ES-I3 (cell line): ENCODE results near the gene RTN1.
A peak's percentile ranks its signal among the peaks of the same experiment; 100 is the strongest.

Experiments
- H3K36me3 ChIP-seq: 2 replicates; pipeline ENCODE4 v1.6.1; 2013; ENCODE audit warnings: mild to moderate bottlenecking, low read length, control low read depth, moderate library complexity; ENCODE audit not compliant: insufficient read depth
- H3K4me1 ChIP-seq: 2 replicates; pipeline ENCODE4 v1.6.1; 2013; ENCODE audit warnings: mild to moderate bottlenecking, control low read depth, low read length; ENCODE audit not compliant: insufficient read depth
- H3K9ac ChIP-seq: 2 replicates; pipeline ENCODE4 v1.6.1; 2013; ENCODE audit warnings: low read depth, mild to moderate bottlenecking, low read length, moderate library complexity
- H3K9me3 ChIP-seq: 2 replicates; pipeline ENCODE4 v1.6.1; 2013; ENCODE audit warnings: mild to moderate bottlenecking, low read length, moderate library complexity; ENCODE audit not compliant: control insufficient read depth, insufficient read depth

RTN1 gene

GRCh38 chr14:59869381-59870255, 958 bp downstream of the RTN1 start:
- Histone ChIP-seq H3K4me1 (no peaks in the 10 kb centered on the region), H3K36me3 (no peaks in the 10 kb centered on the region), H3K9ac (peak overlapping the region; percentile 58; the same call in 1 of the 2 replicates), H3K9me3 (no peaks in the 10 kb centered on the region)

- H3K9ac ChIP-seq: no peak overlapping the region
- no peaks in the 10 kb centered on the region for H3K4me1 ChIP-seq
- H3K36me3 ChIP-seq: no peaks in the 10 kb centered on the region
- no peaks in the 10 kb centered on the region for H3K9me3 ChIP-seq
Observed at GRCh38 chr14:59868021-59868420, 2.6 kb downstream of the RTN1 start.

- Histone ChIP-seq H3K9ac (no peak overlapping the region), H3K9me3 (no peaks in the 10 kb centered on the region), H3K4me1 (no peaks in the 10 kb centered on the region), H3K36me3 (no peaks in the 10 kb centered on the region)
Observed at GRCh38 chr14:59863806-59864525, 6.6 kb downstream of the RTN1 start.

- no peaks in the 10 kb centered on the region for H3K4me1 ChIP-seq
- H3K9me3 ChIP-seq: no peaks in the 10 kb centered on the region
- H3K36me3 ChIP-seq: no peaks in the 10 kb centered on the region
- H3K9ac ChIP-seq: no peak overlapping the region
Observed at GRCh38 chr14:59857328-59857727, 13.2 kb downstream of the RTN1 start.

GRCh38 chr14:59852350-59852749, 18.2 kb downstream of the RTN1 start:
- H3K9me3 ChIP-seq: no peaks in the 10 kb centered on the region
- H3K36me3 ChIP-seq: no peaks in the 10 kb centered on the region
- no peaks in the 10 kb centered on the region for H3K4me1 ChIP-seq
- H3K9ac ChIP-seq: no peak overlapping the region

- Histone ChIP-seq H3K9me3 (no peaks in the 10 kb centered on the region), H3K36me3 (no peaks in the 10 kb centered on the region), H3K9ac (no peak overlapping the region), H3K4me1 (no peaks in the 10 kb centered on the region)
Observed at GRCh38 chr14:59850458-59850857, 20.1 kb downstream of the RTN1 start.

- no peaks in the 10 kb centered on the region for H3K4me1 ChIP-seq
Observed at GRCh38 chr14:59849411-59850130, 21.0 kb downstream of the RTN1 start.

GRCh38 chr14:59848671-59849070, 21.9 kb downstream of the RTN1 start:
- Histone ChIP-seq H3K9me3 (no peaks in the 10 kb centered on the region), H3K9ac (no peak overlapping the region), H3K36me3 (no peaks in the 10 kb centered on the region), H3K4me1 (no peaks in the 10 kb centered on the region)

More at GRCh38 chr14:59849411-59850130, 21.0 kb downstream of the RTN1 start:
- Histone ChIP-seq H3K9ac (no peak overlapping the region), H3K9me3 (no peaks in the 10 kb centered on the region), H3K36me3 (no peaks in the 10 kb centered on the region)

- H3K36me3 ChIP-seq: no peaks in the 10 kb centered on the region
- H3K9ac ChIP-seq: no peak overlapping the region
- H3K9me3 ChIP-seq: no peaks in the 10 kb centered on the region
- no peaks in the 10 kb centered on the region for H3K4me1 ChIP-seq
Observed at GRCh38 chr14:59847711-59848110, 22.9 kb downstream of the RTN1 start.

- no peaks in the 10 kb centered on the region for H3K4me1 ChIP-seq
- H3K9ac ChIP-seq: no peak overlapping the region
Observed at GRCh38 chr14:59846595-59846994, 24.0 kb downstream of the RTN1 start.

GRCh38 chr14:59845245-59845644, 25.3 kb downstream of the RTN1 start:
- H3K36me3 ChIP-seq: no peaks in the 10 kb centered on the region
- no peaks in the 10 kb centered on the region for H3K4me1 ChIP-seq
- H3K9ac ChIP-seq: no peak overlapping the region
- no peaks in the 10 kb centered on the region for H3K9me3 ChIP-seq

More at GRCh38 chr14:59846595-59846994, 24.0 kb downstream of the RTN1 start:
- H3K9me3 ChIP-seq: no peaks in the 10 kb centered on the region
- H3K36me3 ChIP-seq: no peaks in the 10 kb centered on the region

- Histone ChIP-seq H3K36me3 (no peaks in the 10 kb centered on the region), H3K9ac (no peak overlapping the region), H3K4me1 (no peaks in the 10 kb centered on the region), H3K9me3 (no peaks in the 10 kb centered on the region)
Observed at GRCh38 chr14:59844186-59844812, 26.3 kb downstream of the RTN1 start.

- Histone ChIP-seq H3K9ac (no peak overlapping the region), H3K36me3 (no peaks in the 10 kb centered on the region), H3K9me3 (no peaks in the 10 kb centered on the region), H3K4me1 (no peaks in the 10 kb centered on the region)
Observed at GRCh38 chr14:59836116-59836515, 34.5 kb downstream of the RTN1 start.
